ENCODE measurements around the gene NUDCD3. TPM values are rescaled to one million over a fixed set of nuclear protein-coding genes. Genes with fewer than 3 reads are reported as not detected.

The NUDCD3 gene
- total RNA-seq, 1 experiment from 2014 or later, result 94.6 TPM

DNA sequence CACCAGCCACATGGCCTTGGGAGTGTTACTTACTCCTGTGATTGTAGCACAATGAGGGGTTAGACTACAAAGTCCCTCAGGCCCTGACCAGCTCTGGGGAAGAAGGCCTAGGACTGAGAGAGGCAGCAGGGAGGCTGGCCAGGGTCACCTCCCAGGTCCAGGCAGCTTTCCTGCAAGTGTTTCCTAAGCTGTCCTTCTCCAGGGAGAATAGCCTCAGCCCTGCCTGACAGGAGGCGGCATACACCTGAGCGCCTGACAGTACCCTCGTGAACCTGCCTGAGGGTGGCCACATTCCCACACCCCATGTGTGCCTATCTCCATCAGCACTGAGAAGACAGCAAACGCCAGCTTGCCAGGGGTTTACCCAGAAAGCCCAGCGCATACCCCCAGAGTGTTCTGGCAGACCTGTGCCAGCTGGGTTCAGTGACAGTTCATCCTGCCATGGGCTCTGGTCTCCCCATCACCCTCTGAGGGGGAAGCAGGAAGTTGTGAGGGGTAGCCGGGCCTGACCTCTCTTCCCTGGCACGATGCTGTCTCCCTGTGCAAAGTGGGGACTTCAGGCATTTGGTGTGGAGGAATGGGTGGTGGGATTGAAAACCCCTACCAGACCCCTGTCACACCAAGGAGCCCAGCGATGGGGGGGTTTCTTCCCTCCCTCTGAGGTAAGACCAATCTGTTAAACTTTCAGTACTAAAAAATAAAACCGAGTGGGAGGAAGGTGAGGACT lies 108.8 kb downstream of the NUDCD3 start:
- no TSS peak for BruUV-seq (replicated peaks)
- no peaks in the 10 kb centered on the region for H3K9me2 ChIP-seq (ENCODE audit: insufficient read depth)
- H3K79me2 ChIP-seq (ENCODE audit: insufficient read depth, low read length), result no peaks in the 10 kb centered on the region
- no peak overlapping the region for H3K9ac ChIP-seq (ENCODE audit: low read length)
- ChIA-PET RAD21 (ENCODE audit: low non-redundant PET in 1 of 2, low total read pairs in 2 of 2, uncharacterized antibody in 2 of 2, unreplicated experiment in 2 of 2) (no interaction called here), CTCF (no interaction called here), POLR2A (no interaction called here)
- no peak overlapping the region for H2AFZ ChIP-seq (ENCODE audit: low read depth, low read length, poor library complexity, severe bottlenecking)
- no peak overlapping the region for H3K27ac ChIP-seq (ENCODE audit: low read depth, low read length)
- H3K36me3 ChIP-seq (ENCODE audit: control insufficient read depth in 1 of 2, insufficient read depth in 2 of 2, low read length in 2 of 2), result peaks cover 4 to 8% of the 10 kb centered on the region in 2 experiments; a peak in 1 of 4 replicates
- TF ChIP-seq CEBPB (IDR thresholded peaks at IDR 0.05; ENCODE audit: low read depth), result no peak
- TF ChIP-seq, protein P1, sequence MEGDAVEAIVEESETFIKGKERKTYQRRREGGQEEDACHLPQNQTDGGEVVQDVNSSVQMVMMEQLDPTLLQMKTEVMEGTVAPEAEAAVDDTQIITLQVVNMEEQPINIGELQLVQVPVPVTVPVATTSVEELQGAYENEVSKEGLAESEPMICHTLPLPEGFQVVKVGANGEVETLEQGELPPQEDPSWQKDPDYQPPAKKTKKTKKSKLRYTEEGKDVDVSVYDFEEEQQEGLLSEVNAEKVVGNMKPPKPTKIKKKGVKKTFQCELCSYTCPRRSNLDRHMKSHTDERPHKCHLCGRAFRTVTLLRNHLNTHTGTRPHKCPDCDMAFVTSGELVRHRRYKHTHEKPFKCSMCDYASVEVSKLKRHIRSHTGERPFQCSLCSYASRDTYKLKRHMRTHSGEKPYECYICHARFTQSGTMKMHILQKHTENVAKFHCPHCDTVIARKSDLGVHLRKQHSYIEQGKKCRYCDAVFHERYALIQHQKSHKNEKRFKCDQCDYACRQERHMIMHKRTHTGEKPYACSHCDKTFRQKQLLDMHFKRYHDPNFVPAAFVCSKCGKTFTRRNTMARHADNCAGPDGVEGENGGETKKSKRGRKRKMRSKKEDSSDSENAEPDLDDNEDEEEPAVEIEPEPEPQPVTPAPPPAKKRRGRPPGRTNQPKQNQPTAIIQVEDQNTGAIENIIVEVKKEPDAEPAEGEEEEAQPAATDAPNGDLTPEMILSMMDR (IDR thresholded peaks at IDR 0.05 in 2 of 3, conservative IDR thresholded peaks at IDR 0.05 in 1 of 3; ENCODE audit: borderline replicate concordance in 1 of 3, insufficient read depth in 1 of 3, low read depth in 2 of 3, low read length in 2 of 3), result no peak
- no peak for TF ChIP-seq ZNF274 (IDR thresholded peaks at IDR 0.05; ENCODE audit: low read depth, low read length)
- no peak for TF ChIP-seq EZH2phosphoT487 (IDR thresholded peaks at IDR 0.05; ENCODE audit: borderline replicate concordance)
- TF ChIP-seq SRF (IDR thresholded peaks at IDR 0.05; ENCODE audit: low read depth), result no peak
- no peak for TF ChIP-seq ELF1 (IDR thresholded peaks at IDR 0.05; ENCODE audit: borderline replicate concordance, low read depth)
- no peak for TF ChIP-seq REST (IDR thresholded peaks at IDR 0.05; ENCODE audit: low read depth)
- TF ChIP-seq, protein P2, sequence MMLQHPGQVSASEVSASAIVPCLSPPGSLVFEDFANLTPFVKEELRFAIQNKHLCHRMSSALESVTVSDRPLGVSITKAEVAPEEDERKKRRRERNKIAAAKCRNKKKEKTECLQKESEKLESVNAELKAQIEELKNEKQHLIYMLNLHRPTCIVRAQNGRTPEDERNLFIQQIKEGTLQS (IDR thresholded peaks at IDR 0.05), result no peak
- TF ChIP-seq TCF7L2 (IDR thresholded peaks at IDR 0.05; ENCODE audit: borderline replicate concordance, extremely low read depth, insufficient read depth, insufficient read length), result no peak
- TF ChIP-seq SIN3A (IDR thresholded peaks at IDR 0.05; ENCODE audit: low read depth), result no peak
- peaks cover 0 to 14% of the 10 kb centered on the region in 2 experiments; a peak in 1 of 4 replicates for H3K4me1 ChIP-seq (ENCODE audit: control insufficient read depth in 1 of 2, insufficient read depth in 2 of 2, low read length in 2 of 2)
- intact Hi-C loops (cut with micrococcal nuclease), result no loop called here
- H3K4me2 ChIP-seq (ENCODE audit: low read length), result no peak overlapping the region
- H3K27me3 ChIP-seq (ENCODE audit: insufficient read depth, low read length), result peaks cover 4% of the 10 kb centered on the region; the same call in 1 of the 2 replicates
- no peak overlapping the region for H3K4me3 ChIP-seq (replicated peaks in 1 of 2; ENCODE audit: low read depth in 1 of 2, low read length in 2 of 2)
- no peaks in the 10 kb centered on the region for H4K20me1 ChIP-seq (ENCODE audit: insufficient read depth)
- no peak for ATAC-seq
- H3K9me3 ChIP-seq (ENCODE audit: control insufficient read depth in 1 of 2, insufficient read depth in 1 of 2, low read depth in 1 of 2, low read length in 2 of 2), result no peaks in the 10 kb centered on the region
- DNase-seq (ENCODE audit: low read depth, low spot score), result no peak
